K562 (cell line): ENCODE measurements around the gene ZNF155. TPM values are rescaled to one million over a fixed set of nuclear protein-coding genes. Genes with fewer than 3 reads are reported as not detected.

Experiments used
- FOXK1 ChIP-seq: sonication (generic); formaldehyde crosslinking; IDR thresholded peaks from 2 replicates; pipeline ENCODE4 v1.8.0; 2022; ENCODE audit warnings: missing genetic modification reagents, mild to moderate bottlenecking, borderline replicate concordance
- JUN ChIP-seq, 2 experiments: sonication (generic) in 1 of 2; formaldehyde crosslinking in 1 of 2; IDR thresholded peaks; 2 replicates each; pipeline versions ENCODE4 v1.6.1 to v1.8.0; 2012 to 2022; ENCODE audit warnings: borderline replicate concordance in 2 of 2, mild to moderate bottlenecking in 2 of 2, improper control_type of control experiment in 1 of 2, low read depth in 1 of 2, low read length in 1 of 2, missing genetic modification reagents in 1 of 2
- ZNF143 ChIP-seq: sonication (generic); formaldehyde crosslinking; IDR thresholded peaks from 2 replicates; pipeline ENCODE4 v1.9.0; 2022; ENCODE audit warnings: mild to moderate bottlenecking, missing genetic modification reagents
- ZNF609 ChIP-seq: sonication (generic); formaldehyde crosslinking; IDR thresholded peaks from 2 replicates; pipeline ENCODE4 v1.8.1; 2023; ENCODE audit warnings: missing genetic modification reagents, mild to moderate bottlenecking, borderline replicate concordance
- polyA plus RNA-seq, 8 experiments: library from polyadenylated mRNA; depleted of rRNA in 4 of 8; stranded (reverse) in 5 of 8; unstranded in 3 of 8; fragments of >200 nt; fragmentation: Nextera tagmentation in 2 of 8; fragmentation: Illumina TruSeq in 1 of 8; extraction: Ambion mirVana in 2 of 8; extraction: Trizol in 1 of 8; gene quantifications; 2 replicates each; pipeline versions ENCODE4 v1.2.1 to v1.2.3, GENCODE V29; 2011 to 2014; ENCODE audit warnings: inconsistent platforms in 1 of 8, missing spikeins in 1 of 8
- total RNA-seq, 7 experiments: library from RNA; depleted of rRNA in 6 of 7; stranded (reverse); fragments of >200 nt in 6 of 7; fragmentation: Illumina TruSeq in 2 of 7; extraction: Trizol in 2 of 7; gene quantifications; 2 replicates each; pipeline versions ENCODE4 v1.2.1 to v1.2.3, GENCODE V29; 2011 to 2021; ENCODE audit warnings: low replicate concordance in 1 of 7
- TF ChIP-seq, protein P1 (sequence below), 2 experiments: fragments of 450-650 bp in 1 of 2; sonication (generic) in 1 of 2; formaldehyde crosslinking in 1 of 2; IDR thresholded peaks; 2 replicates each; pipeline versions ENCODE4 v1.7.1 to v1.9.0; 2016 to 2022; ENCODE audit warnings: inconsistent platforms in 1 of 2, mild to moderate bottlenecking in 1 of 2, missing genetic modification reagents in 1 of 2
- TF ChIP-seq, protein P2 (sequence below): fragments of 450-650 bp; IDR thresholded peaks from 2 replicates; pipeline ENCODE4 v1.7.1; 2018; ENCODE audit warnings: mild to moderate bottlenecking, low read depth; ENCODE audit not compliant: partially characterized antibody

Gene ZNF155
- total and polyA plus RNA-seq, 9 of the 15 experiments (the other 6 are each of a cell fraction or from before 2014, with no cell fraction given), result 0.09 to 0.76 (median 0.37) TPM

- TF ChIP-seq, protein P1, sequence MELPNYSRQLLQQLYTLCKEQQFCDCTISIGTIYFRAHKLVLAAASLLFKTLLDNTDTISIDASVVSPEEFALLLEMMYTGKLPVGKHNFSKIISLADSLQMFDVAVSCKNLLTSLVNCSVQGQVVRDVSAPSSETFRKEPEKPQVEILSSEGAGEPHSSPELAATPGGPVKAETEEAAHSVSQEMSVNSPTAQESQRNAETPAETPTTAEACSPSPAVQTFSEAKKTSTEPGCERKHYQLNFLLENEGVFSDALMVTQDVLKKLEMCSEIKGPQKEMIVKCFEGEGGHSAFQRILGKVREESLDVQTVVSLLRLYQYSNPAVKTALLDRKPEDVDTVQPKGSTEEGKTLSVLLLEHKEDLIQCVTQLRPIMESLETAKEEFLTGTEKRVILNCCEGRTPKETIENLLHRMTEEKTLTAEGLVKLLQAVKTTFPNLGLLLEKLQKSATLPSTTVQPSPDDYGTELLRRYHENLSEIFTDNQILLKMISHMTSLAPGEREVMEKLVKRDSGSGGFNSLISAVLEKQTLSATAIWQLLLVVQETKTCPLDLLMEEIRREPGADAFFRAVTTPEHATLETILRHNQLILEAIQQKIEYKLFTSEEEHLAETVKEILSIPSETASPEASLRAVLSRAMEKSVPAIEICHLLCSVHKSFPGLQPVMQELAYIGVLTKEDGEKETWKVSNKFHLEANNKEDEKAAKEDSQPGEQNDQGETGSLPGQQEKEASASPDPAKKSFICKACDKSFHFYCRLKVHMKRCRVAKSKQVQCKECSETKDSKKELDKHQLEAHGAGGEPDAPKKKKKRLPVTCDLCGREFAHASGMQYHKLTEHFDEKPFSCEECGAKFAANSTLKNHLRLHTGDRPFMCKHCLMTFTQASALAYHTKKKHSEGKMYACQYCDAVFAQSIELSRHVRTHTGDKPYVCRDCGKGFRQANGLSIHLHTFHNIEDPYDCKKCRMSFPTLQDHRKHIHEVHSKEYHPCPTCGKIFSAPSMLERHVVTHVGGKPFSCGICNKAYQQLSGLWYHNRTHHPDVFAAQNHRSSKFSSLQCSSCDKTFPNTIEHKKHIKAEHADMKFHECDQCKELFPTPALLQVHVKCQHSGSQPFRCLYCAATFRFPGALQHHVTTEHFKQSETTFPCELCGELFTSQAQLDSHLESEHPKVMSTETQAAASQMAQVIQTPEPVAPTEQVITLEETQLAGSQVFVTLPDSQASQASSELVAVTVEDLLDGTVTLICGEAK (IDR thresholded peaks at IDR 0.05), result peak; percentile 97
- TF ChIP-seq, protein P1 (CRISPR knock-in tag; IDR thresholded peaks at IDR 0.05), result no peak
- TF ChIP-seq ZNF143, result peak; percentile 93
- no peak for TF ChIP-seq FOXK1
- TF ChIP-seq ZNF609, result no peak
- TF ChIP-seq, protein P2, sequence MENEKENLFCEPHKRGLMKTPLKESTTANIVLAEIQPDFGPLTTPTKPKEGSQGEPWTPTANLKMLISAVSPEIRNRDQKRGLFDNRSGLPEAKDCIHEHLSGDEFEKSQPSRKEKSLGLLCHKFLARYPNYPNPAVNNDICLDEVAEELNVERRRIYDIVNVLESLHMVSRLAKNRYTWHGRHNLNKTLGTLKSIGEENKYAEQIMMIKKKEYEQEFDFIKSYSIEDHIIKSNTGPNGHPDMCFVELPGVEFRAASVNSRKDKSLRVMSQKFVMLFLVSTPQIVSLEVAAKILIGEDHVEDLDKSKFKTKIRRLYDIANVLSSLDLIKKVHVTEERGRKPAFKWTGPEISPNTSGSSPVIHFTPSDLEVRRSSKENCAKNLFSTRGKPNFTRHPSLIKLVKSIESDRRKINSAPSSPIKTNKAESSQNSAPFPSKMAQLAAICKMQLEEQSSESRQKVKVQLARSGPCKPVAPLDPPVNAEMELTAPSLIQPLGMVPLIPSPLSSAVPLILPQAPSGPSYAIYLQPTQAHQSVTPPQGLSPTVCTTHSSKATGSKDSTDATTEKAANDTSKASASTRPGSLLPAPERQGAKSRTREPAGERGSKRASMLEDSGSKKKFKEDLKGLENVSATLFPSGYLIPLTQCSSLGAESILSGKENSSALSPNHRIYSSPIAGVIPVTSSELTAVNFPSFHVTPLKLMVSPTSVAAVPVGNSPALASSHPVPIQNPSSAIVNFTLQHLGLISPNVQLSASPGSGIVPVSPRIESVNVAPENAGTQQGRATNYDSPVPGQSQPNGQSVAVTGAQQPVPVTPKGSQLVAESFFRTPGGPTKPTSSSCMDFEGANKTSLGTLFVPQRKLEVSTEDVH, result peak; percentile 89
- TF ChIP-seq JUN (IDR thresholded peaks at IDR 0.05; ENCODE audit: borderline replicate concordance, low read depth, low read length), result 0 out of 2 replicates have a peak, but pooled peaks have one; percentile 9
- no peak for TF ChIP-seq JUN (CRISPR knock-in tag; IDR thresholded peaks at IDR 0.05; ENCODE audit: borderline replicate concordance)
Observed at GRCh38 chr19:43934985-43935708, 48.8 kb upstream of the ZNF155 start, which contains the start of gene ZNF45 (continued).
